Measurements from ENCODE around the gene C15orf62.

- peak in 2 of 3 donors; percentile 43 to 64 for TF ChIP-seq CTCF (IDR thresholded peaks at IDR 0.05)
- no peak for TF ChIP-seq POLR2AphosphoS5 (IDR thresholded peaks at IDR 0.05)
- no peak for TF ChIP-seq POLR2A (IDR thresholded peaks at IDR 0.05)
Observed at GRCh38 chr15:40782609-40783227, 12.9 kb downstream of the C15orf62 start.

All from breast epithelium (tissue), 3 donors.